Measurements from ENCODE around the gene EZR. TPM values are rescaled to one million over a fixed set of nuclear protein-coding genes. Genes with fewer than 3 reads are reported as not detected.
A peak's percentile ranks its signal among the peaks of the same experiment; 100 is the strongest.

EZR gene
- total and polyA plus RNA-seq, 10 of the 15 experiments (the other 5 are each of a cell fraction or from before 2014, with no cell fraction given), result 79.1 to 282 (median 161) TPM

DNA sequence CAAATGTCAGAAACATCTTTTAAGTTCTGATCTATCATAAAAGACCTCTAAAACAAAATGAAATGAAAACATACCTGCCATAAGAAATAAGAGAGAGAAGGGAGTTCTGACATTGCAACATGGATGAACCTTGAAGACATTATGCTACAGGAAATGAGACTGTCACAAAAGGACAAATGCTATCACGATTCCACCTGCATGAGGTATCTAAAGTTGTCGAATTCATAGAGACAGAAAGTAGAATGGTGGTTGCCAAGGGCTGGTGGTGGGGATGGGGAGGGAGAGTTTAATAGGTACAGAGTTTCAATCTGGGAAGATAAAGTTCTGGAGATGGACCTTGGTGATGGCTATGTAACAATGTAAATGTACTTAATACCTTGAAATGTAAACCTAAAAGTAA is 3.3 kb downstream of the EZR start:
- intact Hi-C loops (cut with micrococcal nuclease; ENCODE audit: unreplicated experiment) (loop anchor here (2.0 to 10.0 kb wide), 6 partner anchors 95 to 341 kb away; no protein-coding TSS in a partner anchor), in situ Hi-C loops (cut with MboI) (no loop called here)
- peak overlapping the region; percentile 98 for H3K4me2 ChIP-seq (ENCODE audit: control insufficient read depth, insufficient read depth)
- H3K27ac ChIP-seq (ENCODE audit: control insufficient read depth, insufficient read depth), result peak overlapping the region; percentile 75
- H3K79me2 ChIP-seq (ENCODE audit: control insufficient read depth, insufficient read depth, low read length), result peaks cover 72% of the 10 kb centered on the region
- no peak overlapping the region for H2AFZ ChIP-seq (ENCODE audit: control insufficient read depth, low read depth, low read length)
- TF ChIP-seq MEF2B (IDR thresholded peaks at IDR 0.05; ENCODE audit: partially characterized antibody, poor library complexity, severe bottlenecking) (no peak), ZBED1 (IDR thresholded peaks at IDR 0.05; ENCODE audit: borderline replicate concordance) (0 out of 2 replicates have a peak, but pooled peaks have one; percentile 59)
- H4K20me1 ChIP-seq (ENCODE audit: control insufficient read depth, insufficient read depth), result peaks cover 4% of the 10 kb centered on the region; the same call in 1 of the 2 replicates
- WGBS (ENCODE audit: insufficient coverage, insufficient replicate concordance, low lambda C conversion rate, missing lambda C conversion rate), result 0% methylated on average over 2 of the region's 2 CpGs
- RAD21 ChIA-PET (ENCODE audit: unreplicated experiment), result interaction anchor here (0.8 to 1.5 kb wide), 5 partner anchors 9 to 155 kb away, joined by 3 to 5 read pairs (median 3); no protein-coding TSS in a partner anchor
- H3K27me3 ChIP-seq (replicated peaks in 1 of 2; ENCODE audit: control insufficient read depth in 2 of 2, insufficient read depth in 2 of 2, low read length in 1 of 2), result no peaks in the 10 kb centered on the region
- peak overlapping the region; percentile 47 for H3K9ac ChIP-seq (ENCODE audit: control insufficient read depth, insufficient read depth, low read length)
- H3K4me1 ChIP-seq (ENCODE audit: control insufficient read depth, insufficient read depth, low read length), result peaks cover 40% of the 10 kb centered on the region
- ATAC-seq (no peak), DNase-seq (ENCODE audit: low read depth, low spot score) (no peak), FAIRE-seq (no peak)
- SMC1A ChIA-PET (ENCODE audit: uncharacterized antibody, unreplicated experiment), result interaction anchor here (1.1 to 2.0 kb wide), 4 partner anchors 9 to 51 kb away, joined by 3 to 8 read pairs (median 3); no protein-coding TSS in a partner anchor
- POLR2A ChIA-PET, result interaction anchor here (0.6 to 2.1 kb wide), 5 partner anchors 8 to 237 kb away, joined by 3 to 10 read pairs (median 3); no protein-coding TSS in a partner anchor
- CTCF ChIA-PET, result interaction anchor here (1.0 to 1.1 kb wide), 2 partner anchors 23 to 112 kb away, joined by 3 read pairs; no protein-coding TSS in a partner anchor
- H3K36me3 ChIP-seq (ENCODE audit: control insufficient read depth in 2 of 2, insufficient read depth in 2 of 2, low read length in 1 of 2), result peaks cover 2 to 11% of the 10 kb centered on the region in 2 experiments
- H3K9me3 ChIP-seq (replicated peaks; ENCODE audit: control insufficient read depth, insufficient read depth, low read length), result peaks cover 2% of the 10 kb centered on the region; the same call in 2 of the 3 replicates
- peak overlapping the region; percentile 82 for H3K4me3 ChIP-seq
- BruUV-seq (replicated peaks), result no TSS peak

DNA sequence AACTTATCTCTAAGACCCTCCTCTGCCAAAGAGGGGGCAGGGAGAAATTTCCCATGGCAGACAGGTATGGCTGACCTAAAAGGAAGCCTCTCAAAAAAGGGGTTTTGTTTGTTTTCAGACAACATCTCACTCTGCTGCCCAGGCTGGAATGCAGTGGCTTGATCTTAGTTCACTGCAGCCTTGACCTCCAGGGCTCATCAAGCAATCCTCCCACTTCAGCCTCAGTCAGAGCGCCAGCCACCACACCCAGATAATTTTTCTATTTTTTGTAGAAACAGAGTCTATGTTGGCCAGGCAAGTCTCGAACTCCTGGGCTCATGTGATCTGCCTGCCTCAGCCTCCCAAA is 3.8 kb downstream of the EZR start:
- H3K27me3 ChIP-seq (replicated peaks in 1 of 2; ENCODE audit: control insufficient read depth in 2 of 2, insufficient read depth in 2 of 2, low read length in 1 of 2), result no peaks in the 10 kb centered on the region
- ChIA-PET POLR2A (interaction anchor here (1.0 to 1.9 kb wide), 2 partner anchors 54 to 185 kb away, joined by 3 to 9 read pairs; partner anchors contain the start of gene RSPH3), RAD21 (ENCODE audit: unreplicated experiment) (interaction anchor here (0.5 to 5.2 kb wide), 6 partner anchors 20 to 285 kb away, joined by 3 to 65 read pairs (median 6); no protein-coding TSS in a partner anchor), SMC1A (ENCODE audit: uncharacterized antibody, unreplicated experiment) (interaction anchor here (2.1 to 5.2 kb wide), 4 partner anchors 22 to 98 kb away, joined by 12 to 68 read pairs (median 22); no protein-coding TSS in a partner anchor), CTCF (interaction anchor here (4.7 to 5.2 kb wide), 2 partner anchors 19 to 54 kb away, joined by 17 to 97 read pairs; no protein-coding TSS in a partner anchor)
- intact Hi-C loops (cut with micrococcal nuclease; ENCODE audit: unreplicated experiment) (loop anchor here (2.0 to 10.0 kb wide), 6 partner anchors 95 to 341 kb away; no protein-coding TSS in a partner anchor), in situ Hi-C loops (cut with MboI) (no loop called here)
- no TSS peak for BruUV-seq (replicated peaks)
- H2AFZ ChIP-seq (ENCODE audit: control insufficient read depth, low read depth, low read length), result no peak overlapping the region
- DNase-seq (ENCODE audit: low read depth, low spot score) (no peak), ATAC-seq (no peak), FAIRE-seq (no peak)
- H3K4me3 ChIP-seq, result peak overlapping the region; percentile 82
- peak overlapping the region; percentile 47 for H3K9ac ChIP-seq (ENCODE audit: control insufficient read depth, insufficient read depth, low read length)
- H3K27ac ChIP-seq (ENCODE audit: control insufficient read depth, insufficient read depth), result peak overlapping the region; percentile 75
- peaks cover 77% of the 10 kb centered on the region for H3K79me2 ChIP-seq (ENCODE audit: control insufficient read depth, insufficient read depth, low read length)
- 4% methylated on average over 2 of the region's 2 CpGs for WGBS (ENCODE audit: insufficient coverage, insufficient replicate concordance, low lambda C conversion rate, missing lambda C conversion rate)
- peaks cover 2% of the 10 kb centered on the region; the same call in 2 of the 3 replicates for H3K9me3 ChIP-seq (replicated peaks; ENCODE audit: control insufficient read depth, insufficient read depth, low read length)
- peaks cover 4% of the 10 kb centered on the region; the same call in 1 of the 2 replicates for H4K20me1 ChIP-seq (ENCODE audit: control insufficient read depth, insufficient read depth)
- H3K36me3 ChIP-seq (ENCODE audit: control insufficient read depth in 2 of 2, insufficient read depth in 2 of 2, low read length in 1 of 2), result peaks cover 2 to 11% of the 10 kb centered on the region in 2 experiments
- H3K4me2 ChIP-seq (ENCODE audit: control insufficient read depth, insufficient read depth), result peak overlapping the region; percentile 98
- peaks cover 45% of the 10 kb centered on the region for H3K4me1 ChIP-seq (ENCODE audit: control insufficient read depth, insufficient read depth, low read length)
- TF ChIP-seq TCF12 (IDR thresholded peaks at IDR 0.05; ENCODE audit: low read depth, low read length) (no peak), SMARCA5 (IDR thresholded peaks at IDR 0.05) (0 out of 2 replicates have a peak, but pooled peaks have one; percentile 9)
